Kidney tubule cell (primary cell): Measurements from ENCODE around the gene TBR1.

Experiments used
- DNase-seq: peaks from one replicate; pipeline ENCODE4 v3.0.0-alpha.2; 2018; ENCODE audit warnings: low spot score

The TBR1 gene

DNA sequence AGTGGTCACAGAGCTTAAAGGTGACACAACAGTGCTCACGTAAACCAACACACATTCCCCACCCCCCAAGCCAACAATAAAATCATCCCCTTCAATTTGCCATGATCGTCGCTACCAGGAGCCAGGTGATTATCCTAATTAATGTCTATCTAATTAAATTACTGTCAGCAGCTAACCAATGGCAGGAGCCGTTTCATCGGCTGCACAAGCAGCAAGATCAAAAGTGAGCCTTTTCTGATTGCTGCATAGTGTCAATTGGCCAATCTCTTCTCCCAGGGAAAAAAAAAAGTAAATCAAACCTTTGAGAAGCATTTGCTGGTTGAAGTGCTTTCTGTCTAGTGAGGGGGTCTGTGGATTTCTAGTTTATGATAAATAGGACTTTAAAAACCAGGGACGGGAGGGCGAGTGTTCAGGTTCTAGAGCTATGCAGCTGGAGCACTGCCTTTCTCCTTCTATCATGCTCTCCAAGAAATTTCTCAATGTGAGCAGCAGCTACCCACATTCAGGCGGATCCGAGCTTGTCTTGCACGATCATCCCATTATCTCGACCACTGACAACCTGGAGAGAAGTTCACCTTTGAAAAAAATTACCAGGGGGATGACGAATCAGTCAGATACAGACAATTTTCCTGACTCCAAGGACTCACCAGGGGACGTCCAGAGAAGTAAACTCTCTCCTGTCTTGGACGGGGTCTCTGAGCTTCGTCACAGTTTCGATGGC is at the start of gene TBR1:
TBR1 (plus strand) TSS at position 311 of the 721 bp plus-strand sequence; CDS start at position 425, 114 bp downstream.
- DNase-seq = no peak

DNA sequence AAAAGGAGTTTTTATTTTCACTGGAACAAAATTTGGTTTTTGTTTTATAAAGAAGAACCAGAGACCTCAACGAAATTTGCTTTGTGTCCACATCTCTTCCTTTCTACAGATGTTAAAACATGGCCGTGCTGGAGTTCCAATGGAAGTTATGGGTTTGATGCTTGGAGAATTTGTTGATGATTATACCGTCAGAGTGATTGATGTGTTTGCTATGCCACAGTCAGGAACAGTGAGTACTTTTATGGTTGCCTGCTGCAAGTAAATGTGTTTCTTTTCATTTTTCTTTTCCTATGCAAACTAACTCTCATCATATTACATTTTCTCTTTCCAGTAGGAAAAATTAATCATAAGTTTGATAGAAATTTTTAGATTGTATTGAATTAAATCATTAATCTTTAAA is 48.4 kb upstream of the TBR1 start:
- DNase-seq = no peak

DNA sequence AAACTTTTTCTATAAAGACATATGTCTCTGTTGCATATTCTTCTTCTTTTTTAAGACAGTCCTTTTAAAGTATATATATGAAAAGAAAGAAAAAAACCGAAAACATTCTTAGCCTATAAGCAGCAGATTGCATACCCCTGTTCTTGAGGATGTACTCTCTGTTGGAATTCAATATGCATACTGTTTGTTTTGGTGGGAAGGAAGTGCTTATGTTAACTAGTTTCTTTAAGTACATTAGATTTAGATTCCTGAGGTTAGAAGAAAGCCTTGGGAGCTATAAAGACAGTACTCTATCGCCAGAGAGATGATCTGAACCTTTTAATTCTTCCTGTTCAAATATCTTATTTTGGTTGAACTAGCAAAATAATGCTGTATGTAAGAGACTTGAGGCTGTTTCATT is 46.8 kb upstream of the TBR1 start:
- DNase-seq = no peak

DNA sequence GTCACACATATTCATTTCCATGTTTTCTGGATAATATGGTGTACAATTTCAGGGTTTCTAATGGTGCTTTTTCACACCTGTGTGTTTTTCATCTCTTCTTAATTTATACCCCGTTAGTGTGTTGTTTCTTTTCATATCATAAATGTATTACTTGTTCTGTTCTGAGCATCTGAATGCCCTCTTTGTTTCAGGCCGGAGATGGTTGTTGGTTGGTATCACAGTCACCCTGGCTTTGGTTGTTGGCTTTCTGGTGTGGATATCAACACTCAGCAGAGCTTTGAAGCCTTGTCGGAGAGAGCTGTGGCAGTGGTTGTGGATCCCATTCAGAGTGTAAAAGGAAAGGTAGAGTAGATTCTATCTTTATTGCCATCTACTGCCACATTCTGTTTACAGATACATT is 45.1 kb upstream of the TBR1 start:
- no peak for DNase-seq

DNA sequence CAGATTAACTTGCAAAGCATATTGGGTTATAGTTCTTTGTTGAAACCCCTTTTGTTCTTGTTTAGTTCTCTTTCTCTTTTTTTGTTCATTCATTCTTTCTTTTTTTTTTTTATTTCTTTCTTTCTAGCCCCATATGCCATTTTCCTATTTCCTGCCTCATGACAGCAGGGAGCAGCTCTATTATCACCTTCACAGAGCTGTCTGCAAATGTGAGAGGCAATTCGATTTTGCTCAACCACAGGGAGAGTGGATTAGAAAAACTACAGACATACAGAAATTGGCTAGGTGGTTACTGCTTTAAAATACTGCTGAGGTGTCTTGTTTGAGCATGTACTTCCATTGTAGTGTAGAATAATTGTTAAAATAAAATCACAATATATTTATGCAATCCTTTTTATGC is 44.2 kb upstream of the TBR1 start:
- no peak for DNase-seq

DNA sequence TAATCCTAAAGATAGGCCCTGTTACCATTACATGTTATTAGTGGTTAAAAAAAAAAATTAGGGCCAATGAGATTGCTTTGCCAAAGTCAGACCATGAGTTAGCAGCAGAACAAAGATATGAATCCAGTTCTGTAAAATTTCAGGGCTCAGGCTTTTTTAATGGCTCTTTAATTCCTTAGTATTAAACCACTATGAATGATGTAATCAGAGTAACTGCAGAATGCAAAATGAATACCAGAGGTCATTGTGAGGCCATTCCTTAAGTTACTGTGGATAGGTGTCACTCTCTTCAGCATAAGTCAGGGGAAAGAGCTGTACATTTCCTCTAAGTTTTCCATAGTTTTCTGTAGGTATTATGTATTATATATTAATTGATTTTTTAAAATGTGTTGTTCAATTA is 42.2 kb upstream of the TBR1 start:
- DNase-seq = peak; percentile 37

DNA sequence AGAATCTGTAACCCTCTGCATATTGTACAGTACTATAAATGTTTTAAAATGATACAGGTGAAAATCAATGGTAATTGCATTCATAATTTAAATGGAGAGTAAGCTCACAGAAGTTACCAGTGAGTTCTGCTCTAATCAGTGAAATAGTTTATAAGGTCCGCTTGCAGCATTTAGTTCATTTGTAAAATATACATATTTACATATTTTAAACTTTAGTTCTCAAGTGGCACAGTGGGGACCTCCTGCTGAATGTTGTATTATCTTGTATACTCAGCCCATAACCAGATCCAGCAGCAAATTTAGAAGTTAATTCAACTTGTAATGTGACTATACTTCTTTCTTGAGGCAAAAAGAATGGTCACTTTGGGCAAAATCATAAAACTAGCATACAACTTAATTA is 41.7 kb upstream of the TBR1 start:
- no peak for DNase-seq

DNA sequence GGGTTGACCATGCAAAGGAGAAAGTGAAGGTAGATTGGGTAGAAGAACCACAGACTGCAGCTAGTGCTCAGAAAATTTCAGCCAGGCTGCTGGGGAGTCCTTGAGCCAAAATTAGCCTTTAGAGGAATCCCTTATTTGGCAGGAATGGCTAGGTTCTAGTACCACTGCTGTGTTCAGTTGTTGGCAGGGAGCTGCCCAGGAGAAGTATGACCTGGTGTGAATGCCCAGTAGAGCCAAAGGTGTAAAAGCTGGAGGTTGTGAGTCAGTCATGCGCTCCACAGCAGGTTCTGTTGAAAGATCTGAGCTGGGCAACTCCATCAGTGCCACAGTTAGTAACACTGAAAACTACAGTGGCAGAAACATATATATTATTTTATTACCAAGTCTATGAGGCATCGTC is 36.4 kb upstream of the TBR1 start:
- no peak for DNase-seq

DNA sequence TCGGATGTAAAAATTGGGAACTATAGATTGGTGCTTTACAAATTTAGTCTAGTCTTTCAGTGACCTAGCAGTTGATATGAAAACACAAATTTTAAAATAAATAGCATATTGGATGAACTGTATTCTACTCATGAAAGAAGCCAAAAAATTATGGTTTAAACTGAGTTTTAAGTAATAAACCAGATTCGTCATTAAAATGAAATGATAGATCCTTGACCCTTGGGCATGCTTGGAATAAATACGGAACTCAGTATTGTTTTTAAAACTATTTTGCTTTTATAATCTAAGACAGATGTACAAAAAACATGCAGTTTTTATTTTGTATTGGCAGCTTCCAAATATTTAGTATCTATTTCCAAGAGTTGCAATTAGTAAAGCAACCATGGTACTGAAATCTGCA is 34.6 kb upstream of the TBR1 start:
- DNase-seq = no peak

DNA sequence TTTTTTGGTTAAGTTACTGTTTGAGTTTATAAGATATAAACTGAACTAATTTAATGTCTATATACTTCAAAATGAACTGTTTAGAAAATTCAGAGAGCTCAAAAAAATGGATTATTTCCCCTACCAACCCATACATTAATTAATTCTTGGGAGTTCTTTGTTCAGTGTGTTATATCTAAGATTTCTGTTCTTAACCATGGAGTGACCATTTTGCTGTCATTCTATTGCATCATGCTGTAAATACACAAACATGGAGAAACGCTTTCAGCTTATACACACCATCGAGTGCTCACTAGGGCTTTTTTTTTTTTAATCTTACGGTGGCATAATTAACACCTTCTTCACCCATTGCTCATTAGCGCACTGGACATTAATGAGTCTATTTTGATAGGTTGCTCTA is 33.4 kb upstream of the TBR1 start:
- no peak for DNase-seq

DNA sequence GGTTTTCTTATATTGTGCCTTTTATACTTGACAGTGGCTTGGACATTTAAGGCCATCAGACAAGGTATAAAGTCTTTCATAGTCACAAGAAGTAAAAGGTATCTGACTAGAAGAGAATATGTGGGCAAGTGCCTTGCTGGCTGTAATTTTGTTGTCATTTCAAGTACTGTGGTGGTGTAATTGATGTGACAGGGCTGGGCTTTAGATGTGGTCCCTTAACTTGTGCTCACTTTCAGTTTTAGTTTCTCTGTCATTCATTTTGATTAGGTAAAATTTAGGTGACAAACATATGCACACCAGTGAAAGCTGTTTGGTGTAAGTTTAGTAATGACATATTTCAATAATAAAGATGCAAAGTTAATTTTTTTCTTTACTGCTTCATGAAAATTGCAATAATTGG is 31.2 kb upstream of the TBR1 start:
- no peak for DNase-seq

DNA sequence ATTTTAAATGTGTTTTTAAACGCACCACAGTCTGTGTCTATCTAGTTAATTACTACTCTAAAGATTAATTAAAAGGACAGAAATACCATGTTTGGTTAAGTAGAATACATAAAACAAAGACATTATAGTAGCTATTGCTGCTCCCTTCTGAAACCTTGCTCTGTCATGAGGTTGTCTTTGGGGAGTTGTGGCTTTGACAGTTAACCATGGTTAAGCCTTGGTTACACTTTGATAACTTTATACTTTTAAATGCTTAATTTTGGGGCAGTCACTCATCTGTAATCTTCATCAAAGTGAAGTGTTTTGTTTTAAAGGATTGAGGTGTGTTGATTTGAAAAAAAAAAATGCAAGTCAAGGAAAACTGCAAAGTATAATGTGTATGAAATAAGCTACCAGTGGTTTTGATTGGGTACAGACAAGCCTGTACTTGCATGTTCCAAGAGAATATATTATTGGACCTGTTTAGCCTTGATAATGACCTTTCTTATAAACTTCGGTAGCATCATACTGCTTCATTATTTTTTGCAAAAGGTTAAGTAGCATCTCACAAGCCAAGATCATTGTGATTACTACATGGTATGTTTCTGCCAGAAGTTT is 29.8 kb upstream of the TBR1 start:
- no peak for DNase-seq

DNA sequence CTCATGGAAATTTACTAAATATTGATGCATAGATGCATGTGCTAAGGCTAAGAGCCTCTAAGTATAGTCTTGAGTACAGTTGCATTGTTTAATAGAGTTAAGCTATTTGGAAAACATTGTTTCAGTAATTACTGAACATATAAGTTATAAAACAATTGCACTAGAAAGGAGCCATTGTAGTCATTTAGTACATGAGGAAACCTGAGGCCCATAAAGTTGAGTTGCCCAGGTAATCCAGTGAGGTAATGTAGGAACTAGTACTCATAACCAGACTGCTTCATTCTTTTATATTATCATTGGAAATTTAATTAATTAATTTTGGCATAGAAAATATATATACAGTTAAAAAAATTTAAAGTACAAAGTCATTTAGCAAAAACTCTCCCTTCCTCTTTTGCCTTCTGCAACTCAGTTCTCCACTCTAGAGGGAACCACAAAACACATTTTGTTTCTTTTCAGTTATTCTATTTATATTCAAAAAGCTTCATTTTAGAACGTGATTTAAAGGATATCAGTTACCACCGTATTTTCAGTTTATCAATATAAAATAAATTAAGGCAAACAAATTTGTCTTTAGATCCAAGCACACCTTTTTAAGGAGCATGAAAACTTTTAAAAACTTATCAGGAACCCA is 27.8 kb upstream of the TBR1 start:
- DNase-seq = no peak

DNA sequence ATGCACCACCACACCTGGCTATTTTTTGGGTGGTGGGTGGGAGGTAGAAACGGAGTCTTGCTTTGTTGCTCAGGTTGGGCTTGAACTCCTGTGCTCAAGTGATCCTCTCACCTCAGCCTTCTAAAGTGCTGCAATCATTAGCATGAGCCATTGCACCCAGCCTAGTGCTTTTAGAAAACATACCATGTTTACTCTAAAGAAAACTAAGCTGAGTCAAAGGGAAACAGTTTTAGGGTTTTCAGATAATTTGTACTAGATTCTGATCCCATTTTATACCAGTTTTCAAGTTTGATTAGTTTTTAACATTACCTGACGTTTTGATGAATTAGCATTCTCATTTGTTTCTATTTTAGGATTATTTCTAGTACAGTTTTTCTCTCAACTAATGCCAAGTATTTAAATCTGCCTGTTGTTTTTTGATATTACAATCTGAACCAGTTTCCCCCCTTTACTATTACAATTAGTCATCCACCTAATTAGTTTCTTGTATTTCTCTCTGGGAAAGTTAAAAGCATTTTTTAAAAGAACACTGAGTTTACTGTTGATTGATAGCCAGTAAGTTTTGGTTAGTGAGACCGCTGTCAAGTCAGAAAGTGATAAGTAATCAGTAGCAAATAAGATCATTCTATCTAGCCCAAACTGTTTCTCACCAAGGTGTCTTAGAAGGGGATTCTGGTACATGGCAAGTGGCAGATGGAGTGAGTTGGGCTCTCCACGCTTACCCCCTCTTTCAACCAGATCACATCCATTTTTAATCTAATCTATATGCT is 24.2 kb upstream of the TBR1 start:
- no peak for DNase-seq

DNA sequence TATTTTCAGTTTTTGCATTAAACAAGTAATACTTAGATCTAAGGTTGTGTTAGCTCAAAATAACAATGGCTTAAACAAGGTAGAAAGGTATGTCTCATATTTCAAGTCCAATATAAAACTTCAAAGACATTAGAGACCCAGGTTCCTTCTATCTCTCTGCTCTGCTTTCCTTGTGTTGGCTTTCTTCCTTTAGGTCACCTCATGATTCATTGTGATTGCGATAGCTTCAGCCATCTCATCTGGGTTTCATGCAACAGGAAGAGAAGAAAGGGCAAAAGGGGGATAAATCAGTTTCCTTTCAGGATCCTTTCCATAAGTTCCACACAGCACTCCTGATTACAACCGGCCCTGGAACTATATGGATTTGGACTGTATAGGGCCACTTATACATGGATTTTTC is 16.0 kb upstream of the TBR1 start:
- DNase-seq = peak; percentile 31

DNA sequence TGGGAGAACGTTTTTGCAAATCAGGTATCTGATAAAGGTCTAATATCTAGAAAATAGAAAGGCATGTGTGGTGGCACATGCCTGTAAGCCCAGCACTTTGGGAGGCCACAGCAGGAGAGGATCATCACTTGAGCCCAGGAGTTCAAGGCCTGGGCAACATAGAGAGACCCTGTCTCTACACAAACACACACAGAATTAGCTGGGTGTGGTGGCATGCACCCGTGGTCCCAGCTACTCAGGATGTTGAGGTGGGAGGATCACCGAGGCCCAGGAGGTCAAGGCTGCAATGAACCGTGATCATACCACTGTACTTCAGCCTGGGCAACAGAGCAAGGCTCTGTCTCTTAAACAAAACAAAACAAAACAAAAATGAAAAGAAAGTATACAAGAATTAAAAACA is 13.8 kb upstream of the TBR1 start:
- no peak for DNase-seq

DNA sequence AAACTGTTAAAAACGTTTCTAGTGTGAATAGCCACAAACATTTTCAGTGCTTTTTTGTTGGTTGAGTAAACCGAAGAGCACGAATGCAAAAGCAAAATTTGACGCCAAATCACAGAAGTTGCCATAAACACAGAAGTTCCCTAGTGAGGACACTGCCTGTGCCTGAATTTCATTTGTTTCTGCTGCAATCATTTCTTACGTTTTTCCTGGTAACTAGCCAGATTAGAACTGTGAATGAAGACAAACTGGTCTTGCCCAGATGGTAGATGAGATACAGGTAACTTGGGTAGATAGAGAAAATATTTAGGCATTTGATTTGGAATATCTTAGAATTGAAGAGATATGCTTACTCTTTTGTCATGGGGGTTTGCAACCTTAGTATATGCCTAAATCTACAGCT is 9.8 kb upstream of the TBR1 start:
- no peak for DNase-seq

DNA sequence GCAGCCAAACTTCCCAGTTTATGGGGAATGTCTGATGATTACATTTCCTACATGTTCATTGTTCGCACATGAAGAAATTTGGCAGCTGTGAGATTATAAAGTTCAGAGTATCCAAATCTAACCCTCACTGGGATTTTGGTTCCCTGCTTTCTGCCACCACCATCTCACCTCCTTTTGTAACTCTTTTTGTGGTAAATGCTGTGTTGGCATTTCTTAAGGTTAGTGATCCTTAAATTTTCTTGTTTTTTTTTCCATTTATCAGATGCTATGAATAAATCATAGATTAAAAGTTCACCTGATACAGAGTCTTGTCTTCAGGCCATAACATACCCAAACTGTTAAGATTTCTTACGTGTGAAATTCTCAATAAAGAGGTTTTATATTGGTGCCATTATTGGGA is 8.5 kb upstream of the TBR1 start:
- no peak for DNase-seq

DNA sequence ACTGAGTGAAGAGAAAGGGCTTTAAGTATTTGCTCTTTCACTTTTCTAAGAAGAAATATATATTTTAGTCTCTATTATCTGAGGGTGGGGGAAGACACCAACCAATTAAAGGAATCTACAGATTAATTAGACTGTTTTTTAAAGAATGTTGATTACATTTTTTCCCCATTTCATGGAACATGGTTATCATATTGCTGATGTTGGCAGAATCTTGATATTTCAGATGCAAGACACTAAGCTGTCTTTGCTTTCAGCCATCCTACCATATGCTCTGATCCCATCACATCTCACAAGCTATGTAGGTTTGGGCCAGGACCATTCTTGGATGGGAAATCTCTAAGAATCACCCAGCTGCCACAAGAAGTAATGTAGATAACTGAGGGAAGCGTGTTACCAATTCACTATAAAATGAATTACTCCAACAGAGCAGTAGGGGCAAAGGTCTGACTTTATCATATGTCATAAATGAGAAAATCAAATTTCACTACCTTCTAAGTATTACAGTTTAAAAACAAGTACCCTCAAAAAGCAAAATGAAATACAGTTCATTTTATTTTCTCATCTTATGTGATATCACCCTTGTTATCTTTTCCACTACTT is 6.7 kb upstream of the TBR1 start:
- no peak for DNase-seq

DNA sequence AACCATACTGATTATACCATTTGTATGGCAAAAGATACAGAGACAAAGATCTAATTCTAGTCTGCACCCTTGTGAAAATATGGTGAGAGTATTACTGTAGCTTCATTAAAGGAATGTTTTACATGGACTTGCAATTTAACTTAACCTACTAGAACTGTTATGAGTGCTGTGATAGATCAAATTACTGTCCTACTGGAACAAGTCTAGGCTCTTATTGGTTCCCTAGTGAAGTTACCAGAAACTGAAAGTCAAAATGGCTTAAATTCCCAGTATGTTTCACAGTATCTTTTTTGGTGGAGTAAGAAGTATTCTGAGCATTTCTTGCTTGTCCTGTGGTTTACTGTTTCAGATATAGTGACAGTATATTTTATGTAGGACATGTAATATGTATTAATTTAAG is 3.8 kb upstream of the TBR1 start:
- no peak for DNase-seq

DNA sequence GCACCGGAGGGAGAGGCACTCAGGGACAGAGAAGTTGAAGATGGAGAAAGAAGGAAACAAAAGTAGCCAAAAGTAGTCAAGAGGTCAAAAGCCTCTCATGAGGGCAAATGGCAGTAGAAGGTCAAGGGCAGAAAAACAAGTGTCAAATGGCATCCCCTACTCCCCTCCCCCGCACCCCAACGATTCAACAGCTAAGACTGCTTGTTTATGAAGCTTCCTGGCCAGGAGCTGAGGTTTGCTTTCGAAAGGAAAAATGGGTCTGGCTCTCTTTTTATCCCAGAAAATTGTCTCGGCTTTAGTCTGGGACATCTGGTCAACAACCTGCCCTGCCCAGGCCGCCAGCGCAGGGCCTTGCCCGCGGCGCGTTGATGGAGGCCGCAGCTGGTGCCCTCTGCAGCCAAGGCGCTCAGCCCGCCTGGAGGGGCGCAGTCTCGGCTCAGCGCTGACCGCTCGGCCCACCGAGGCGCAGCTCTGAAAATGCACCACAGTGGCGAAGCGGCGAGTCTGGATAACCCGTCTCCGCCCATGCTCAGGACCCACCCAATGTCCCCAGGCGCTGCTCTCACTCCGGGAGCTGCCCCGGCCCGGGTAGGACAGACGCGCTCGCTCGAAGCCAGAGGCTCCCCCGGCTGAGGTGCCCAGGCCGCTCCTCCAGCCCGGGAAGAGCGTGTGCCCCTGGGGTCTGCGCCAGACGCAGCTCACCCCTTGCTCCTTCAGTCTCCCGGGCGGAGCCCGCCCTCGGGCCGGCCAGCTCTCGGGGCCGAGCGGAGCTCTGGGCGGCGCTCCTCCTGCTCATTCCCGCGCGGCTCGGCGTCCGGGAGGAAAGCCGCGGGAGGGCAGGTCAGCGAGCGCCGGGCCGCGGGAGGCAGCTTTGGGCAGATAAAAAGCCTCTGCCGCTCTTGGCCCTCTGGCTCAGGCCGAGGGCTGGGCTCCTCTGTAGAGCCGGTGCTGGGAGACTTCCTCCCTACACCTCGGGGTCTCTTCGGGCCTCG is 1.8 kb upstream of the TBR1 start:
- peak; percentile 53 for DNase-seq
